Measurements from ENCODE around the gene PCLO. TPM values are rescaled to one million over a fixed set of nuclear protein-coding genes. Genes with fewer than 3 reads are reported as not detected.
A peak's percentile ranks its signal among the peaks of the same experiment; 100 is the strongest.

PCLO gene
- total RNA-seq, 3 donors from 2014 or later, result 5.3 to 20.9 (median 5.9) TPM

GRCh38 chr7:83161899-83162401 lies 734 bp downstream of the PCLO start:
- no peak for TF ChIP-seq POLR2AphosphoS5 (IDR thresholded peaks at IDR 0.05)
- TF ChIP-seq POLR2A (IDR thresholded peaks at IDR 0.05), result no peak
- TF ChIP-seq CTCF (IDR thresholded peaks at IDR 0.05), result no peak
- Histone ChIP-seq H3K36me3 (no peaks in the 10 kb centered on the region), H3K4me1 (no peaks in the 10 kb centered on the region), H3K9me3 (no peaks in the 10 kb centered on the region), H3K27ac (peak overlapping the region; percentile 77 to 90), H3K4me3 (peak overlapping the region; percentile 44 to 81 (median 72)), H3K27me3 (no peaks in the 10 kb centered on the region)
- no peak for DNase-seq (ENCODE audit: low spot score in 2 of 2)
- intact Hi-C loops (cut with DNase I; ENCODE audit: low total_unique reads), result no loop called here

GRCh38 chr7:83161186-83161585 lies 1.5 kb downstream of the PCLO start:
- intact Hi-C loops (cut with DNase I; ENCODE audit: low total_unique reads), result no loop called here
- H3K27ac ChIP-seq, result no peak overlapping the region

GRCh38 chr7:83159731-83160130 lies 3.0 kb downstream of the PCLO start:
- H3K9me3 ChIP-seq, result no peaks in the 10 kb centered on the region
- peaks cover 4% of the 10 kb centered on the region for H3K36me3 ChIP-seq
- H3K27ac ChIP-seq, result no peak overlapping the region
- H3K4me3 ChIP-seq, result no peak overlapping the region
- H3K4me1 ChIP-seq, result no peaks in the 10 kb centered on the region
- DNase-seq (ENCODE audit: low spot score in 2 of 2), result no peak
- no peaks in the 10 kb centered on the region for H3K27me3 ChIP-seq
- TF ChIP-seq CTCF (IDR thresholded peaks at IDR 0.05) (no peak), POLR2AphosphoS5 (IDR thresholded peaks at IDR 0.05) (no peak), POLR2A (IDR thresholded peaks at IDR 0.05) (no peak)
- intact Hi-C loops (cut with DNase I; ENCODE audit: low total_unique reads), result no loop called here

More at GRCh38 chr7:83161186-83161585, 1.5 kb downstream of the PCLO start:
- Histone ChIP-seq H3K36me3 (peaks cover 4% of the 10 kb centered on the region), H3K4me1 (no peaks in the 10 kb centered on the region), H3K4me3 (no peak overlapping the region), H3K9me3 (no peaks in the 10 kb centered on the region), H3K27me3 (no peaks in the 10 kb centered on the region)
- TF ChIP-seq POLR2A (IDR thresholded peaks at IDR 0.05) (no peak), POLR2AphosphoS5 (IDR thresholded peaks at IDR 0.05) (no peak), CTCF (IDR thresholded peaks at IDR 0.05) (no peak)
- no peak for DNase-seq (ENCODE audit: low spot score in 2 of 2)

GRCh38 chr7:83156006-83156405 lies 6.7 kb downstream of the PCLO start:
- TF ChIP-seq POLR2AphosphoS5 (IDR thresholded peaks at IDR 0.05) (no peak), CTCF (IDR thresholded peaks at IDR 0.05) (no peak), POLR2A (IDR thresholded peaks at IDR 0.05) (no peak)
- no peaks in the 10 kb centered on the region for H3K9me3 ChIP-seq
- intact Hi-C loops (cut with DNase I; ENCODE audit: low total_unique reads), result no loop called here
- no peak overlapping the region for H3K4me3 ChIP-seq
- H3K27ac ChIP-seq, result no peak overlapping the region
- no peak for DNase-seq (ENCODE audit: low spot score in 2 of 2)
- no peaks in the 10 kb centered on the region for H3K27me3 ChIP-seq
- H3K36me3 ChIP-seq, result peaks cover 4% of the 10 kb centered on the region
- no peaks in the 10 kb centered on the region for H3K4me1 ChIP-seq

- intact Hi-C loops (cut with DNase I; ENCODE audit: low total_unique reads), result no loop called here
- no peaks in the 10 kb centered on the region for H3K4me1 ChIP-seq
- no peak for DNase-seq (ENCODE audit: low spot score in 2 of 2)
- H3K27me3 ChIP-seq, result no peaks in the 10 kb centered on the region
- no peak overlapping the region for H3K27ac ChIP-seq
- no peaks in the 10 kb centered on the region for H3K9me3 ChIP-seq
- peaks cover 4% of the 10 kb centered on the region for H3K36me3 ChIP-seq
- no peak overlapping the region for H3K4me3 ChIP-seq
- TF ChIP-seq POLR2A (IDR thresholded peaks at IDR 0.05), result no peak
- TF ChIP-seq CTCF (IDR thresholded peaks at IDR 0.05), result no peak
- no peak for TF ChIP-seq POLR2AphosphoS5 (IDR thresholded peaks at IDR 0.05)
Measured at GRCh38 chr7:83155407-83155806, 7.3 kb downstream of the PCLO start.
